Gastrocnemius medialis (tissue), 4 donors: Measurements from ENCODE around the gene GTF2B.

Experiments used
- CTCF ChIP-seq, 5 experiments: fragments of 450-650 bp in 3 of 5; fragments of 200-600 bp in 2 of 5; sonication (generic) in 2 of 5; IDR thresholded peaks in 4 of 5; conservative IDR thresholded peaks in 1 of 5; 1 replicate in 4 of 5; 2 replicates in 1 of 5; pipeline ENCODE4 v1.5.1; 2016 to 2019; ENCODE audit warnings: antibody characterized with exemption in 5 of 5, mild to moderate bottlenecking in 3 of 5, moderate library complexity in 3 of 5
- POLR2A ChIP-seq, 2 donors: fragments of 450-650 bp; IDR thresholded peaks; one replicate each; pipeline ENCODE4 v1.6.1; 2017; ENCODE audit warnings: antibody characterized with exemption in 2 of 2, mild to moderate bottlenecking in 2 of 2, moderate library complexity in 2 of 2

- no peak for TF ChIP-seq CTCF (IDR thresholded peaks at IDR 0.05 in 4 of 5, conservative IDR thresholded peaks at IDR 0.05 in 1 of 5)
- peak; percentile 86 to 87 for TF ChIP-seq POLR2A (IDR thresholded peaks at IDR 0.05)
Measured at GRCh38 chr1:88891318-88891950, at the start of gene GTF2B.
